Measurements from ENCODE around the gene NACC2.

Gene NACC2

GRCh38 chr9:136002881-136003280 lies 92.2 kb downstream of the NACC2 start:
- Histone ChIP-seq H3K4me2 (no peak overlapping the region), H3K36me3 (ENCODE audit: insufficient read depth) (no peaks in the 10 kb centered on the region), H2AFZ (ENCODE audit: low read depth) (no peak overlapping the region), H3K4me3 (IDR thresholded peaks at IDR 0.05; ENCODE audit: insufficient read depth, low read depth, low read length) (no peak overlapping the region), H4K20me1 (ENCODE audit: insufficient read depth) (no peaks in the 10 kb centered on the region), H3K4me1 (ENCODE audit: low read depth, poor library complexity, severe bottlenecking) (no peaks in the 10 kb centered on the region), H3K27ac (no peak overlapping the region), H3K79me2 (ENCODE audit: insufficient read depth, low read depth) (no peaks in the 10 kb centered on the region), H3K27me3 (ENCODE audit: insufficient read depth, low read depth) (peaks cover 73% of the 10 kb centered on the region), H3K9ac (no peak overlapping the region)
- TF ChIP-seq CTCF (conservative IDR thresholded peaks at IDR 0.05; ENCODE audit: low read depth, low read length) = no peak

GRCh38 chr9:136002215-136002614 lies 92.9 kb downstream of the NACC2 start:
- H3K9ac ChIP-seq = no peak overlapping the region
- peaks cover 73% of the 10 kb centered on the region for H3K27me3 ChIP-seq (ENCODE audit: insufficient read depth, low read depth)
- H3K79me2 ChIP-seq (ENCODE audit: insufficient read depth, low read depth) = no peaks in the 10 kb centered on the region
- no peak overlapping the region for H2AFZ ChIP-seq (ENCODE audit: low read depth)
- TF ChIP-seq CTCF (conservative IDR thresholded peaks at IDR 0.05; ENCODE audit: low read depth, low read length) = no peak
- H3K27ac ChIP-seq = no peak overlapping the region
- H4K20me1 ChIP-seq (ENCODE audit: insufficient read depth) = no peaks in the 10 kb centered on the region
- H3K36me3 ChIP-seq (ENCODE audit: insufficient read depth) = no peaks in the 10 kb centered on the region
- H3K4me3 ChIP-seq (IDR thresholded peaks at IDR 0.05; ENCODE audit: insufficient read depth, low read depth, low read length) = no peak overlapping the region
- no peak overlapping the region for H3K4me2 ChIP-seq
- no peaks in the 10 kb centered on the region for H3K4me1 ChIP-seq (ENCODE audit: low read depth, poor library complexity, severe bottlenecking)

- H3K27me3 ChIP-seq (ENCODE audit: insufficient read depth, low read depth) = peaks cover 73% of the 10 kb centered on the region
- H3K27ac ChIP-seq = no peak overlapping the region
- H3K79me2 ChIP-seq (ENCODE audit: insufficient read depth, low read depth) = no peaks in the 10 kb centered on the region
- H3K4me2 ChIP-seq = no peak overlapping the region
- H3K4me1 ChIP-seq (ENCODE audit: low read depth, poor library complexity, severe bottlenecking) = no peaks in the 10 kb centered on the region
- H4K20me1 ChIP-seq (ENCODE audit: insufficient read depth) = no peaks in the 10 kb centered on the region
- no peak overlapping the region for H3K4me3 ChIP-seq (IDR thresholded peaks at IDR 0.05; ENCODE audit: insufficient read depth, low read depth, low read length)
- H3K9ac ChIP-seq = no peak overlapping the region
- no peaks in the 10 kb centered on the region for H3K36me3 ChIP-seq (ENCODE audit: insufficient read depth)
- H2AFZ ChIP-seq (ENCODE audit: low read depth) = no peak overlapping the region
- TF ChIP-seq CTCF (conservative IDR thresholded peaks at IDR 0.05; ENCODE audit: low read depth, low read length) = no peak
Observed at GRCh38 chr9:136001231-136001630, 93.9 kb downstream of the NACC2 start.

GRCh38 chr9:135998410-135999071 lies 96.5 kb downstream of the NACC2 start:
- H3K4me1 ChIP-seq (ENCODE audit: low read depth, poor library complexity, severe bottlenecking) = no peaks in the 10 kb centered on the region
- H3K79me2 ChIP-seq (ENCODE audit: insufficient read depth, low read depth) = no peaks in the 10 kb centered on the region
- H3K4me2 ChIP-seq = no peak overlapping the region
- H3K27me3 ChIP-seq (ENCODE audit: insufficient read depth, low read depth) = peaks cover 66% of the 10 kb centered on the region
- H3K4me3 ChIP-seq (IDR thresholded peaks at IDR 0.05; ENCODE audit: insufficient read depth, low read depth, low read length) = no peak overlapping the region
- H2AFZ ChIP-seq (ENCODE audit: low read depth) = no peak overlapping the region
- TF ChIP-seq CTCF (conservative IDR thresholded peaks at IDR 0.05; ENCODE audit: low read depth, low read length) = no peak
- H4K20me1 ChIP-seq (ENCODE audit: insufficient read depth) = no peaks in the 10 kb centered on the region
- no peaks in the 10 kb centered on the region for H3K36me3 ChIP-seq (ENCODE audit: insufficient read depth)
- no peak overlapping the region for H3K27ac ChIP-seq
- no peak overlapping the region for H3K9ac ChIP-seq

All from KMS-11 (cell line).